SK-N-SH treated with all-trans-retinoic acid at 6 μM for 48 hours (cell line): ENCODE results near the gene RASAL1.

Experiments used
- ATAC-seq: fragments of 200-7000 bp; cut with Tn5 transposase; 3 replicates; pipeline ENCODE4 v1.9.1; 2020; ENCODE audit warnings: mild to moderate bottlenecking, moderate library complexity
- BACH2 ChIP-seq: fragments of 250-450 bp; sonication (Bioruptor Pico); IDR thresholded peaks from 2 replicates; pipeline ENCODE4 v1.9.0; 2021; ENCODE audit warnings: mild to moderate bottlenecking, borderline replicate concordance
- CREB5 ChIP-seq: fragments of 250-450 bp; sonication (Bioruptor Pico); IDR thresholded peaks from 2 replicates; pipeline ENCODE4 v1.5.1; 2020; ENCODE audit warnings: low read depth, mild to moderate bottlenecking, moderate library complexity
- CSDC2 ChIP-seq: fragments of 250-450 bp; sonication (Bioruptor Pico); IDR thresholded peaks from 2 replicates; pipeline ENCODE4 v1.5.0; 2020; ENCODE audit warnings: mild to moderate bottlenecking, moderate library complexity
- ESRRG ChIP-seq: fragments of 250-450 bp; sonication (Bioruptor Pico); IDR thresholded peaks from 2 replicates; pipeline ENCODE4 v1.6.1; 2021; ENCODE audit warnings: mild to moderate bottlenecking
- GLIS3 ChIP-seq: fragments of 250-450 bp; sonication (Bioruptor Pico); IDR thresholded peaks from 2 replicates; pipeline ENCODE4 v1.5.0; 2020; ENCODE audit warnings: mild to moderate bottlenecking, moderate library complexity
- ISL1 ChIP-seq: fragments of 250-450 bp; sonication (Bioruptor Pico); IDR thresholded peaks from 2 replicates; pipeline ENCODE4 v2.1.2; 2022; ENCODE audit warnings: mild to moderate bottlenecking, moderate library complexity
- OSR1 ChIP-seq: fragments of 250-450 bp; sonication (Bioruptor Pico); IDR thresholded peaks from 2 replicates; pipeline ENCODE4 v1.8.0; 2022; ENCODE audit warnings: moderate library complexity, mild to moderate bottlenecking, inconsistent platforms
- POU6F1 ChIP-seq: fragments of 250-450 bp; sonication (Bioruptor Pico); IDR thresholded peaks from 2 replicates; pipeline ENCODE4 v1.8.0; 2021; ENCODE audit warnings: low read depth, mild to moderate bottlenecking, moderate library complexity, borderline replicate concordance
- PPARA ChIP-seq: fragments of 250-450 bp; sonication (Bioruptor Pico); IDR thresholded peaks from 2 replicates; pipeline ENCODE4 v1.5.0; 2020; ENCODE audit warnings: mild to moderate bottlenecking, borderline replicate concordance
- SNAI2 ChIP-seq: fragments of 250-450 bp; sonication (Bioruptor Pico); IDR thresholded peaks from 2 replicates; pipeline ENCODE4 v1.5.0; 2020; ENCODE audit warnings: mild to moderate bottlenecking, moderate library complexity
- TCF4 ChIP-seq: fragments of 250-450 bp; sonication (Bioruptor Pico); IDR thresholded peaks from 2 replicates; pipeline ENCODE4 v1.8.0; 2021; ENCODE audit warnings: mild to moderate bottlenecking, moderate library complexity, borderline replicate concordance
- TOX ChIP-seq: fragments of 250-450 bp; sonication (Bioruptor Pico); IDR thresholded peaks from 2 replicates; pipeline ENCODE4 v1.8.0; 2021; ENCODE audit warnings: mild to moderate bottlenecking, moderate library complexity, borderline replicate concordance
- ZC3H10 ChIP-seq: fragments of 250-450 bp; sonication (Bioruptor Pico); IDR thresholded peaks from 2 replicates; pipeline ENCODE4 v1.5.1; 2021; ENCODE audit warnings: mild to moderate bottlenecking, moderate library complexity
- ZFP3 ChIP-seq: fragments of 250-450 bp; sonication (Bioruptor Pico); IDR thresholded peaks from 2 replicates; pipeline ENCODE4 v1.5.0; 2020; ENCODE audit warnings: mild to moderate bottlenecking, moderate library complexity
- ZFP30 ChIP-seq: fragments of 450-650 bp; formaldehyde crosslinking; IDR thresholded peaks from 2 replicates; pipeline ENCODE4 v1.5.0; 2022; ENCODE audit warnings: mild to moderate bottlenecking, moderate library complexity
- ZNF565 ChIP-seq: fragments of 450-650 bp; formaldehyde crosslinking; conservative IDR thresholded peaks from 2 replicates; pipeline ENCODE4 v1.5.0; 2020; ENCODE audit warnings: low read depth, mild to moderate bottlenecking, moderate library complexity
- ZNF70 ChIP-seq: fragments of 450-650 bp; formaldehyde crosslinking; IDR thresholded peaks from 2 replicates; pipeline ENCODE4 v1.5.0; 2020; ENCODE audit warnings: mild to moderate bottlenecking, moderate library complexity
- ZNF8 ChIP-seq: fragments of 450-650 bp; formaldehyde crosslinking; IDR thresholded peaks from 2 replicates; pipeline ENCODE4 v1.5.0; 2020; ENCODE audit warnings: mild to moderate bottlenecking, moderate library complexity
- TF ChIP-seq, protein P1 (sequence below): fragments of 250-450 bp; sonication (Bioruptor Pico); IDR thresholded peaks from 2 replicates; pipeline ENCODE4 v1.5.0; 2020; ENCODE audit warnings: mild to moderate bottlenecking, moderate library complexity
- TF ChIP-seq, protein P2 (sequence below): fragments of 250-450 bp; sonication (Bioruptor Pico); IDR thresholded peaks from 2 replicates; pipeline ENCODE4 v1.8.0; 2020; ENCODE audit warnings: mild to moderate bottlenecking, moderate library complexity, borderline replicate concordance
- TF ChIP-seq, protein P3 (sequence below): fragments of 250-450 bp; sonication (Bioruptor Pico); IDR thresholded peaks from 2 replicates; pipeline ENCODE4 v1.5.1; 2021; ENCODE audit warnings: mild to moderate bottlenecking, moderate library complexity

The RASAL1 gene

DNA sequence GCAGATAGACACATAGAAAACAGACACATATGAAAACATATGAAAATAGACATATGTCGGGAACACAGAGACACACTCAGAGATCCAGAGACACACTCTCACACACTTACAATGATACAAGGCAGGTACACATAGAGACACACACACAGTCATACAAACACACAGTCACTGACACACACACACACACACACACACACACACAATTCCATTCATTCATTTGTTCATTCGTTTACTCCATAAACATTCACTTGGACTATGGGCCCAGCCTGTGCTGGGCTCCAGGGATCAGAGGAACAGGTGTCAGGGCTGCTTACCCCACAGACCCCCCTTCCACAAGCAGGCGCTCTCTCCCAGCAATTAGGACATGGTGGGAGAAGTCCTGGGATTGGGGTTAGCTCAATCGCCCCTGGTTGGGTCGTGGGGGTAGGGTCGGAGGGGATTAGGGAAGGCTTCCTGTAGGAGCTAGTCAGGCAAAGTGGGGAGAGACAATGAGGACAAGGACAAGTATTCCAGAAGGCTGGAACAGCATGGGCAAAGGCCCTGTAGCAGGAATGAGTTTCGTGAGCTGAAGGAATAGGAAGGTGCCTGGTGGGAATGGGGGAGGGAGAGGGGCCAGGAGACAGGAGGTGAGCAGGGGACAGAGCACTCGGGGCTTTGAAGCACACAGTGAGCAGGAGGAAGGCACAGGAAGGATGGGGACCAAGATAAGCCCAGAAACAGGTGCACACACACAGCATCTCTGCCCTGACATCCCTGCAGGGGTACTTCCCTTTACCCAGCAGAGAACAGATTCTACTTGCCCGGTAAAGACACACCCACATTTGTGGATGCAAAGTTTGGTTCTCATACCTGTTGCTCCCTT lies 6.5 kb downstream of the RASAL1 start:
- ATAC-seq, result no peak
- TF ChIP-seq SNAI2 (CRISPR knock-in tag) (no peak), ZC3H10 (no peak), ISL1 (CRISPR knock-in tag) (no peak), GLIS3 (CRISPR knock-in tag) (no peak), ESRRG (CRISPR knock-in tag) (no peak), ZFP3 (CRISPR knock-in tag) (no peak), BACH2 (CRISPR knock-in tag) (no peak), CREB5 (CRISPR knock-in tag) (no peak), POU6F1 (CRISPR knock-in tag) (no peak), CSDC2 (CRISPR knock-in tag) (no peak), OSR1 (CRISPR knock-in tag) (no peak), TOX (CRISPR knock-in tag) (no peak), ZNF565 (CRISPR knock-in tag) (no peak), ZFP30 (CRISPR knock-in tag) (no peak), ZNF8 (no peak)
- TF ChIP-seq, protein P1, sequence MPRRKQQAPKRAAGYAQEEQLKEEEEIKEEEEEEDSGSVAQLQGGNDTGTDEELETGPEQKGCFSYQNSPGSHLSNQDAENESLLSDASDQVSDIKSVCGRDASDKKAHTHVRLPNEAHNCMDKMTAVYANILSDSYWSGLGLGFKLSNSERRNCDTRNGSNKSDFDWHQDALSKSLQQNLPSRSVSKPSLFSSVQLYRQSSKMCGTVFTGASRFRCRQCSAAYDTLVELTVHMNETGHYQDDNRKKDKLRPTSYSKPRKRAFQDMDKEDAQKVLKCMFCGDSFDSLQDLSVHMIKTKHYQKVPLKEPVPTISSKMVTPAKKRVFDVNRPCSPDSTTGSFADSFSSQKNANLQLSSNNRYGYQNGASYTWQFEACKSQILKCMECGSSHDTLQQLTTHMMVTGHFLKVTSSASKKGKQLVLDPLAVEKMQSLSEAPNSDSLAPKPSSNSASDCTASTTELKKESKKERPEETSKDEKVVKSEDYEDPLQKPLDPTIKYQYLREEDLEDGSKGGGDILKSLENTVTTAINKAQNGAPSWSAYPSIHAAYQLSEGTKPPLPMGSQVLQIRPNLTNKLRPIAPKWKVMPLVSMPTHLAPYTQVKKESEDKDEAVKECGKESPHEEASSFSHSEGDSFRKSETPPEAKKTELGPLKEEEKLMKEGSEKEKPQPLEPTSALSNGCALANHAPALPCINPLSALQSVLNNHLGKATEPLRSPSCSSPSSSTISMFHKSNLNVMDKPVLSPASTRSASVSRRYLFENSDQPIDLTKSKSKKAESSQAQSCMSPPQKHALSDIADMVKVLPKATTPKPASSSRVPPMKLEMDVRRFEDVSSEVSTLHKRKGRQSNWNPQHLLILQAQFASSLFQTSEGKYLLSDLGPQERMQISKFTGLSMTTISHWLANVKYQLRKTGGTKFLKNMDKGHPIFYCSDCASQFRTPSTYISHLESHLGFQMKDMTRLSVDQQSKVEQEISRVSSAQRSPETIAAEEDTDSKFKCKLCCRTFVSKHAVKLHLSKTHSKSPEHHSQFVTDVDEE, result no peak
- TF ChIP-seq, protein P2, sequence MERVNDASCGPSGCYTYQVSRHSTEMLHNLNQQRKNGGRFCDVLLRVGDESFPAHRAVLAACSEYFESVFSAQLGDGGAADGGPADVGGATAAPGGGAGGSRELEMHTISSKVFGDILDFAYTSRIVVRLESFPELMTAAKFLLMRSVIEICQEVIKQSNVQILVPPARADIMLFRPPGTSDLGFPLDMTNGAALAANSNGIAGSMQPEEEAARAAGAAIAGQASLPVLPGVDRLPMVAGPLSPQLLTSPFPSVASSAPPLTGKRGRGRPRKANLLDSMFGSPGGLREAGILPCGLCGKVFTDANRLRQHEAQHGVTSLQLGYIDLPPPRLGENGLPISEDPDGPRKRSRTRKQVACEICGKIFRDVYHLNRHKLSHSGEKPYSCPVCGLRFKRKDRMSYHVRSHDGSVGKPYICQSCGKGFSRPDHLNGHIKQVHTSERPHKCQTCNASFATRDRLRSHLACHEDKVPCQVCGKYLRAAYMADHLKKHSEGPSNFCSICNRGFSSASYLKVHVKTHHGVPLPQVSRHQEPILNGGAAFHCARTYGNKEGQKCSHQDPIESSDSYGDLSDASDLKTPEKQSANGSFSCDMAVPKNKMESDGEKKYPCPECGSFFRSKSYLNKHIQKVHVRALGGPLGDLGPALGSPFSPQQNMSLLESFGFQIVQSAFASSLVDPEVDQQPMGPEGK (CRISPR knock-in tag), result no peak
- TF ChIP-seq, protein P3, sequence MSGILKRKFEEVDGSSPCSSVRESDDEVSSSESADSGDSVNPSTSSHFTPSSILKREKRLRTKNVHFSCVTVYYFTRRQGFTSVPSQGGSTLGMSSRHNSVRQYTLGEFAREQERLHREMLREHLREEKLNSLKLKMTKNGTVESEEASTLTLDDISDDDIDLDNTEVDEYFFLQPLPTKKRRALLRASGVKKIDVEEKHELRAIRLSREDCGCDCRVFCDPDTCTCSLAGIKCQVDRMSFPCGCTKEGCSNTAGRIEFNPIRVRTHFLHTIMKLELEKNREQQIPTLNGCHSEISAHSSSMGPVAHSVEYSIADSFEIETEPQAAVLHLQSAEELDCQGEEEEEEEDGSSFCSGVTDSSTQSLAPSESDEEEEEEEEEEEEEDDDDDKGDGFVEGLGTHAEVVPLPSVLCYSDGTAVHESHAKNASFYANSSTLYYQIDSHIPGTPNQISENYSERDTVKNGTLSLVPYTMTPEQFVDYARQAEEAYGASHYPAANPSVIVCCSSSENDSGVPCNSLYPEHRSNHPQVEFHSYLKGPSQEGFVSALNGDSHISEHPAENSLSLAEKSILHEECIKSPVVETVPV, result no peak

- no peak for ATAC-seq
- TF ChIP-seq, protein P1, result no peak
- no peak for TF ChIP-seq OSR1 (CRISPR knock-in tag)
- TF ChIP-seq TCF4 (CRISPR knock-in tag), result no peak
- no peak for TF ChIP-seq PPARA (CRISPR knock-in tag)
- no peak for TF ChIP-seq ZNF8
- TF ChIP-seq ZNF70 (CRISPR knock-in tag), result no peak
- no peak for TF ChIP-seq SNAI2 (CRISPR knock-in tag)
- TF ChIP-seq CREB5 (CRISPR knock-in tag), result no peak
- TF ChIP-seq ZFP30 (CRISPR knock-in tag), result no peak
- TF ChIP-seq CSDC2 (CRISPR knock-in tag), result no peak
- TF ChIP-seq ZNF565 (CRISPR knock-in tag), result no peak
- TF ChIP-seq ESRRG (CRISPR knock-in tag), result no peak
- no peak for TF ChIP-seq ZFP3 (CRISPR knock-in tag)
- TF ChIP-seq, protein P3, result no peak
- no peak for TF ChIP-seq GLIS3 (CRISPR knock-in tag)
Measured at GRCh38 chr12:113127791-113128199, 7.8 kb downstream of the RASAL1 start.
